ENCODE results near the gene STON1.
"Not testable (repeated sequence)": the region's sequence is repeated elsewhere in the genome, so short reads cannot be mapped to it uniquely, and the experiment has no call there.

The STON1 gene

GRCh38 chr2:48622691-48623090 lies 92.7 kb downstream of the STON1 start:
- DNase-seq, result not testable (repeated sequence)

GRCh38 chr2:48624696-48625095 lies 94.7 kb downstream of the STON1 start:
- DNase-seq, result no peak

- no peak for DNase-seq
Observed at GRCh38 chr2:48626047-48626446, 96.1 kb downstream of the STON1 start.

- DNase-seq, result no peak
Observed at GRCh38 chr2:48633143-48633542, 103.2 kb downstream of the STON1 start.

GRCh38 chr2:48635786-48636185 lies 105.8 kb downstream of the STON1 start:
- DNase-seq, result no peak

- no peak for DNase-seq
Observed at GRCh38 chr2:48638261-48638660, 108.3 kb downstream of the STON1 start.
